ENCODE measurements around the gene RPS15. TPM values are rescaled to one million over a fixed set of nuclear protein-coding genes. Genes with fewer than 3 reads are reported as not detected.

Gene RPS15
- polyA plus RNA-seq, 1 of the 3 experiments (the other 2 are of a cell fraction), result 3,749 TPM

DNA sequence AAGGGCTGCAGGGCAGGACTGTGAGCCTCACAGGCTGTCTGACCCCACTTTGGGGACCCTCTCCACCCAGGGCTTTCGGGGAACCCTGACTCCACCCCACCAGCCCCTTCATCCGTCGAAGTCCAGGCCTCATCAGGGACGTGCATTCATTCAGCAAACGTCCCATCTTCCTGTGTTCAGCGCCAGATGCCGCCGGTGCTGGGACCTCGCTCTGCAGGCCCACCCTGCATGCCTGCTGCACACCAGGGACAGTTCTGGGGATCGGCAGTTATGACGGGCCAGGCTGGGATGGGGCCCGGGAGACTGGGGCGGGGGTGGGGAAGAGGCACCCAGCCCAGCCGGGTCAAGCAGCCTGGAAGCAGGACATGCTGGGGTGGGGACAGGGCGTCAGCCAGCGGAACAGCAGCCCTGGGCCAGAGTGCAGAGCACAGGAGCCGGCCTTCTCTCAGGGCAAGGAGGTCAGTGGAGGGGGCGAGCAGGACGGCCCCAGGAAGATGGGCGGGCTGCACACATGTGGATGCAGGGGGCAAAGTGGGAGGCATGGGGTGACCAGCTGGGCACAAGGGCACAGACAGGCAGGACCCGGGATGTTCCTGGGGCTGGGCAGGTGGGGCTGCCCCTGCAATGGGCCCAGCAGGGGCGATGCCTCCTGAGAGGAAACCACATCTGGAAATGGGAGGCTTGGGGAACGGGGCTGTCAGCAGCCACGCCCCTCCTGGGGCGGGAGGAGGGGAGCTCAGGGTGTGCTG lies 42.0 kb upstream of the RPS15 start:
- H3K4me3 ChIP-seq (ENCODE audit: low read depth in 2 of 2, low read length in 1 of 2), result no peak overlapping the region
- ChIA-PET CTCF (interaction anchor here (2.5 kb wide), 1 partner anchor 117 kb away, joined by 6 read pairs; no protein-coding TSS in a partner anchor), POLR2A (no interaction called here)
- H3K9me3 ChIP-seq, result no peaks in the 10 kb centered on the region
- H3F3A ChIP-seq (replicated peaks; ENCODE audit: insufficient read depth), result peaks cover 4% of the 10 kb centered on the region
- peak; percentile 12; the same call in 1 of the 2 replicates for TF ChIP-seq POLR2AphosphoS5 (IDR thresholded peaks at IDR 0.05; ENCODE audit: low read depth, low read length)
- TF ChIP-seq FOXM1 (IDR thresholded peaks at IDR 0.05; ENCODE audit: low read depth), result no peak
- H3K36me3 ChIP-seq (replicated peaks in 1 of 2; ENCODE audit: control insufficient read depth in 1 of 2, insufficient read depth in 2 of 2, low read length in 1 of 2), result peaks cover 0 to 9% of the 10 kb centered on the region in 2 experiments
- DNase-seq, result no peak
- WGBS (ENCODE audit: low lambda C conversion rate), result 92% methylated on average over 11 of the region's 25 CpGs
- H3K9ac ChIP-seq, result no peak overlapping the region
- no peaks in the 10 kb centered on the region for H4K20me1 ChIP-seq (ENCODE audit: insufficient read depth)
- H2AFZ ChIP-seq (ENCODE audit: low read depth), result no peak overlapping the region
- H3K79me2 ChIP-seq (ENCODE audit: insufficient read depth), result peaks cover 12% of the 10 kb centered on the region; the same call in 1 of the 2 replicates
- H3K9me2 ChIP-seq, result no peaks in the 10 kb centered on the region
- H3K27ac ChIP-seq (ENCODE audit: low read depth in 2 of 2, low read length in 1 of 2), result no peak overlapping the region
- no peak overlapping the region for H3K4me2 ChIP-seq
- H3K4me1 ChIP-seq (ENCODE audit: control insufficient read depth in 1 of 2, insufficient read depth in 2 of 2, low read depth in 1 of 2, low read length in 1 of 2), result peaks cover 0 to 6% of the 10 kb centered on the region in 2 experiments; a peak in 1 of 4 replicates
- H3K27me3 ChIP-seq (ENCODE audit: insufficient read depth), result no peaks in the 10 kb centered on the region

DNA sequence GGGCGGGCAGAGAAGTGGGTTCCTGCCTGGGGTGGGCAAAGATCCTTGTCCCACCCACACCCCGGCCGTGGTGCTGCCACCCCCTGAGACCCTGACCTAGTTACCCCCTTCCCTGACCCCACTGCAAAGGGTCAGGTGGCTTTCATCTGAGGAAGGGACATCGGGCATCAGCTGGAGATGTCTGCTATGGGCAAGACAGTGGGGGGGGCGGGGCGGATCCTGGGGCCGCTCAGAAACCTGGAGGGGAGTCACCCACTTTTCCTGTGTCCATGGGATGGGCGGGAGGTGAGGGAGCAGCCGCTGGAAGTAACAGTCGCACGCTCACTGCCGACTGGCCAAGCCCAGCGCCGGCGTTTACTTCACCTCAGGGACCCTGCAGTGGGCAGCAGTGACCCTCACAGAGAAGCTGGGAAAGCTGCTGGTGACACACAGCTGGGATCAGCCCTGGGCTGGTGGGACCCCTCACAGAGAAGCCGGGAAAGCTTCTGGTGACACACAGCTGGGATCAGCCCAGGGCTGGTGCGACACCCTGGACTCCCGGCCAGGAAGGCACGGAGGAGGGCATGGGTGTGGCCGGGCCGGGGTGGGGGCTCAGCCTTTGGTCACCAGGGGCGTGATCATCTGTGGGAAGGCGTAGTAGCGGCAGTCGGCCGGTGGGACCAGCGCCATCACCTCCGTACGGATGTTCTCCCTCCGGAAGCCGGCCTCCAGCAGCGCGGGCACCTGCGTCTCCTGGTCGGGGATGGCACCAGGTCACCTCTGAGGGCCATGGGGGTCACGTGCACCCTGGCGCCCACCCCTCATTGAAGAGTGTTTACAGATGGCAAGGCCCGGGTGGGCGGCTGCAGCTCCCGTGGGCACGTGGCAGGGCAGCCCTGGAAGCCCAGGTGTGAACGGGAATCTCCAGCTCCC lies 41.2 kb upstream of the RPS15 start:
- POLR2A ChIA-PET, result no interaction called here
- H3K27me3 ChIP-seq (ENCODE audit: insufficient read depth), result no peaks in the 10 kb centered on the region
- H3K4me2 ChIP-seq, result no peak overlapping the region
- peaks cover 0 to 6% of the 10 kb centered on the region in 2 experiments; a peak in 1 of 4 replicates for H3K4me1 ChIP-seq (ENCODE audit: control insufficient read depth in 1 of 2, insufficient read depth in 2 of 2, low read depth in 1 of 2, low read length in 1 of 2)
- H3K36me3 ChIP-seq (replicated peaks in 1 of 2; ENCODE audit: control insufficient read depth in 1 of 2, insufficient read depth in 2 of 2, low read length in 1 of 2), result peaks cover 0 to 9% of the 10 kb centered on the region in 2 experiments
- no peaks in the 10 kb centered on the region for H3K9me2 ChIP-seq
- H3K9ac ChIP-seq, result no peak overlapping the region
- peaks cover 8% of the 10 kb centered on the region for H3F3A ChIP-seq (replicated peaks; ENCODE audit: insufficient read depth)
- no peak for DNase-seq
- no peak overlapping the region for H3K27ac ChIP-seq (ENCODE audit: low read depth in 2 of 2, low read length in 1 of 2)
- no peak overlapping the region for H3K4me3 ChIP-seq (ENCODE audit: low read depth in 2 of 2, low read length in 1 of 2)
- CTCF ChIA-PET, result interaction anchor here (1.5 to 2.5 kb wide), 3 partner anchors 10 to 118 kb away, joined by 5 to 7 read pairs (median 6); no protein-coding TSS in a partner anchor
- H3K9me3 ChIP-seq, result no peaks in the 10 kb centered on the region
- H2AFZ ChIP-seq (ENCODE audit: low read depth), result no peak overlapping the region
- WGBS (ENCODE audit: low lambda C conversion rate), result 90% methylated on average over 15 of the region's 42 CpGs
- TF ChIP-seq SMC3 (IDR thresholded peaks at IDR 0.05; ENCODE audit: low read depth, low read length), result no peak
- TF ChIP-seq, protein P1, sequence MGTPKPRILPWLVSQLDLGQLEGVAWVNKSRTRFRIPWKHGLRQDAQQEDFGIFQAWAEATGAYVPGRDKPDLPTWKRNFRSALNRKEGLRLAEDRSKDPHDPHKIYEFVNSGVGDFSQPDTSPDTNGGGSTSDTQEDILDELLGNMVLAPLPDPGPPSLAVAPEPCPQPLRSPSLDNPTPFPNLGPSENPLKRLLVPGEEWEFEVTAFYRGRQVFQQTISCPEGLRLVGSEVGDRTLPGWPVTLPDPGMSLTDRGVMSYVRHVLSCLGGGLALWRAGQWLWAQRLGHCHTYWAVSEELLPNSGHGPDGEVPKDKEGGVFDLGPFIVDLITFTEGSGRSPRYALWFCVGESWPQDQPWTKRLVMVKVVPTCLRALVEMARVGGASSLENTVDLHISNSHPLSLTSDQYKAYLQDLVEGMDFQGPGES (IDR thresholded peaks at IDR 0.05; ENCODE audit: low read depth, low read length), result no peak
- no peak for TF ChIP-seq TCF12 (IDR thresholded peaks at IDR 0.05)
- no peak for TF ChIP-seq YY1 (IDR thresholded peaks at IDR 0.05; ENCODE audit: low read depth)
- TF ChIP-seq, protein P2, sequence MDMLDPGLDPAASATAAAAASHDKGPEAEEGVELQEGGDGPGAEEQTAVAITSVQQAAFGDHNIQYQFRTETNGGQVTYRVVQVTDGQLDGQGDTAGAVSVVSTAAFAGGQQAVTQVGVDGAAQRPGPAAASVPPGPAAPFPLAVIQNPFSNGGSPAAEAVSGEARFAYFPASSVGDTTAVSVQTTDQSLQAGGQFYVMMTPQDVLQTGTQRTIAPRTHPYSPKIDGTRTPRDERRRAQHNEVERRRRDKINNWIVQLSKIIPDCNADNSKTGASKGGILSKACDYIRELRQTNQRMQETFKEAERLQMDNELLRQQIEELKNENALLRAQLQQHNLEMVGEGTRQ (IDR thresholded peaks at IDR 0.05; ENCODE audit: borderline replicate concordance, low read depth, low read length), result no peak
- no peak for TF ChIP-seq ELF1 (IDR thresholded peaks at IDR 0.05)
- no peak for TF ChIP-seq PBX3 (IDR thresholded peaks at IDR 0.05)
- peaks cover 12% of the 10 kb centered on the region; the same call in 1 of the 2 replicates for H3K79me2 ChIP-seq (ENCODE audit: insufficient read depth)
- no peaks in the 10 kb centered on the region for H4K20me1 ChIP-seq (ENCODE audit: insufficient read depth)

All from SK-N-SH (cell line).